ENCODE measurements around the gene GJC3. TPM values are rescaled to one million over a fixed set of nuclear protein-coding genes. Genes with fewer than 3 reads are reported as not detected.

GJC3 gene
- total RNA-seq, 1 experiment from 2014 or later: 0.18 TPM

GRCh38 chr7:99930376-99930775, 956 bp upstream of the GJC3 start:
- CTCF ChIA-PET: no interaction called here
- TF ChIP-seq CTCF (conservative IDR thresholded peaks at IDR 0.05; ENCODE audit: low read depth, low read length): no peak
- TF ChIP-seq EZH2 (IDR thresholded peaks at IDR 0.05; ENCODE audit: low read length, unreplicated experiment): no peak
- no peak for TF ChIP-seq EZH2phosphoT487 (IDR thresholded peaks at IDR 0.05; ENCODE audit: borderline replicate concordance, low read length)
- H3K4me3 ChIP-seq (ENCODE audit: low read length): no peak overlapping the region
- H3K4me2 ChIP-seq (ENCODE audit: low read length): no peak overlapping the region
- no peak overlapping the region for H3K9ac ChIP-seq (ENCODE audit: low read length)
- no peaks in the 10 kb centered on the region for H3K9me2 ChIP-seq (replicated peaks; ENCODE audit: low read length)
- peaks cover 41% of the 10 kb centered on the region for H3K27me3 ChIP-seq (ENCODE audit: low read length)
- no peak overlapping the region for H2AFZ ChIP-seq (ENCODE audit: low read length)
- H4K20me1 ChIP-seq (ENCODE audit: low read length): no peaks in the 10 kb centered on the region
- no peaks in the 10 kb centered on the region for H3F3A ChIP-seq (ENCODE audit: low read length, unreplicated experiment)
- no peaks in the 10 kb centered on the region for H3K9me3 ChIP-seq (ENCODE audit: low read length)
- no peak overlapping the region for H3K27ac ChIP-seq (ENCODE audit: low read length)
- no peaks in the 10 kb centered on the region; the same call in 1 of the 2 replicates for H3K4me1 ChIP-seq (ENCODE audit: insufficient read depth, low read length)
- DNase-seq: no peak
- POLR2A ChIA-PET (ENCODE audit: unreplicated experiment): no interaction called here
- H3K36me3 ChIP-seq (ENCODE audit: low read depth, low read length): no peaks in the 10 kb centered on the region
- BruUV-seq (replicated peaks): no TSS peak
- intact Hi-C loops (cut with micrococcal nuclease): no loop called here
- no peak for ATAC-seq
- H3K79me2 ChIP-seq (ENCODE audit: low read length): no peaks in the 10 kb centered on the region

- ChIA-PET CTCF (interaction anchor here (0.5 to 1.0 kb wide), 3 partner anchors 10 to 64 kb away, joined by 3 to 4 read pairs (median 4); partner anchors contain the start of gene TRIM4), POLR2A (ENCODE audit: unreplicated experiment) (interaction anchor here (1.0 kb wide), 1 partner anchor 10 kb away, joined by 3 read pairs; the partner anchor contains the start of gene TRIM4)
- BruUV-seq (replicated peaks): no TSS peak
- Histone ChIP-seq H3F3A (ENCODE audit: low read length, unreplicated experiment) (no peaks in the 10 kb centered on the region), H3K4me3 (ENCODE audit: low read length) (peak overlapping the region; percentile 56; the same call in 1 of the 2 replicates), H3K9ac (ENCODE audit: low read length) (no peak overlapping the region), H3K79me2 (ENCODE audit: low read length) (no peaks in the 10 kb centered on the region), H3K36me3 (ENCODE audit: low read depth, low read length) (no peaks in the 10 kb centered on the region), H2AFZ (ENCODE audit: low read length) (no peak overlapping the region), H3K9me3 (ENCODE audit: low read length) (no peaks in the 10 kb centered on the region), H4K20me1 (ENCODE audit: low read length) (no peaks in the 10 kb centered on the region), H3K4me2 (ENCODE audit: low read length) (peak overlapping the region; percentile 82), H3K4me1 (ENCODE audit: insufficient read depth, low read length) (no peaks in the 10 kb centered on the region; the same call in 1 of the 2 replicates), H3K9me2 (replicated peaks; ENCODE audit: low read length) (no peaks in the 10 kb centered on the region), H3K27me3 (ENCODE audit: low read length) (peaks cover 34% of the 10 kb centered on the region), H3K27ac (ENCODE audit: low read length) (no peak overlapping the region)
- DNase-seq: no peak
- intact Hi-C loops (cut with micrococcal nuclease): loop anchor here (1.0 to 2.0 kb wide), 2 partner anchors 20 to 61 kb away; no protein-coding TSS in a partner anchor
- no peak for TF ChIP-seq EZH2 (IDR thresholded peaks at IDR 0.05; ENCODE audit: low read length, unreplicated experiment)
- peak; percentile 24; the same call in 1 of the 2 replicates for ATAC-seq
These were observed 272 bp upstream of the GJC3 start for GRCh38 chr7:99929730-99930053.

GRCh38 chr7:99928188-99928587, 1.2 kb downstream of the GJC3 start:
- Histone ChIP-seq H3K9me3 (ENCODE audit: low read length) (no peaks in the 10 kb centered on the region), H3K79me2 (ENCODE audit: low read length) (no peaks in the 10 kb centered on the region), H3K27me3 (ENCODE audit: low read length) (peaks cover 29% of the 10 kb centered on the region), H3K36me3 (ENCODE audit: low read depth, low read length) (no peaks in the 10 kb centered on the region), H3K4me1 (ENCODE audit: insufficient read depth, low read length) (no peaks in the 10 kb centered on the region; the same call in 1 of the 2 replicates), H3F3A (ENCODE audit: low read length, unreplicated experiment) (no peaks in the 10 kb centered on the region), H3K4me3 (ENCODE audit: low read length) (no peak overlapping the region), H2AFZ (ENCODE audit: low read length) (no peak overlapping the region), H4K20me1 (ENCODE audit: low read length) (no peaks in the 10 kb centered on the region), H3K9ac (ENCODE audit: low read length) (no peak overlapping the region), H3K27ac (ENCODE audit: low read length) (no peak overlapping the region), H3K4me2 (ENCODE audit: low read length) (no peak overlapping the region), H3K9me2 (replicated peaks; ENCODE audit: low read length) (no peaks in the 10 kb centered on the region)
- no peak for TF ChIP-seq EZH2phosphoT487 (IDR thresholded peaks at IDR 0.05; ENCODE audit: borderline replicate concordance, low read length)
- TF ChIP-seq EZH2 (IDR thresholded peaks at IDR 0.05; ENCODE audit: low read length, unreplicated experiment): no peak
- TF ChIP-seq CTCF (conservative IDR thresholded peaks at IDR 0.05; ENCODE audit: low read depth, low read length): no peak
- ChIA-PET CTCF (no interaction called here), POLR2A (ENCODE audit: unreplicated experiment) (interaction anchor here (0.7 kb wide), 1 partner anchor 1403 kb away, joined by 3 read pairs; no protein-coding TSS in a partner anchor)
- ATAC-seq (no peak), DNase-seq (no peak)
- intact Hi-C loops (cut with micrococcal nuclease): loop anchor here (2.0 kb wide), 1 partner anchor 63 kb away; no protein-coding TSS in a partner anchor
- no TSS peak for BruUV-seq (replicated peaks)

Data from PC-3 (cell line).